HG03175 (cell line): ENCODE measurements around the gene LMO4.

Experiments
- ATAC-seq: cut with Tn5 transposase; IDR thresholded peaks from one replicate; pipeline ENCODE4 v1.9.1; 2021; ENCODE audit warnings: mild to moderate bottlenecking, moderate library complexity; ENCODE audit not compliant: unreplicated experiment

Gene LMO4, protein sequence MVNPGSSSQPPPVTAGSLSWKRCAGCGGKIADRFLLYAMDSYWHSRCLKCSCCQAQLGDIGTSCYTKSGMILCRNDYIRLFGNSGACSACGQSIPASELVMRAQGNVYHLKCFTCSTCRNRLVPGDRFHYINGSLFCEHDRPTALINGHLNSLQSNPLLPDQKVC

DNA sequence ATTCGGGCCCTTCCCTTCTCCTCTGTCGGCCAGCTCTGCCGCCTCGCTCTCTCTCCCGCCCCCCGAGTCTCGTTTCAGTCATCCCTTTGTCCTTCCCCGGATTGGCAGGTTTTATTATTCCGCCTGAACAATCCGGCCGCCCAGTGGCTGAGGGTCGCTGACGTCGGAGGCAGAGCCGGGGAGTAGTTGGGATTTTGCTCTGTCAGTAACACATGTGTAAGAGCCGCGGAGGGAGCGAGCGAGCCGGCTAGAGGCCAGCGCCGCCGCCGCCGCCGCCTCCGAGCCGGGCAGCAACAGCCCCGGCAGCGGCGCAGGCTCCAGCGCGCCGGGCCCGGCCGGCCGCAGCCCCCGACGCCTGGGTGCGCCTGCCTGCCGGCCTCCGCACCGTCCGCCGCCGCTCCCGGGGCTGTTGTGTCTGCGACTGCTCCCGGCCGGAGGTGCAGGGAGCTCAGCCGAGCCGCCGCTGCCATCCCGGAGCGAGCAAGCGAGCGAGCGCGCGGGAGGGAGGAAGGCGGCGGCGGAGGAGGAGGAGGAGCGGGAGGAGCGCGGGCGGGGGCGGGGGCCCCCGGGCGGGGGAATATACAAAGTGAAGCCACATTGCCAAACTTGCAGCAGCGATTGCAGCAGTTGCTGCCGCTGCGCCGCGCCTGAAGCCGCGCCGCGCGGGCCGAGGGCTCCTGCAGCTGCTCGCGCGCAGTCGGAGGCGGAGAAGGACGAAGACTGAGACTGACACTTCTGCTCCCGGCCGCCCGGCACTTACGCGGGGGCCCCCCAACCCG is at the start of gene LMO4:
Gene LMO4 (plus strand): TSS at position 609 of the 779 bp plus-strand sequence. CDS start 3,136 bp downstream, outside the sequence.
- peak; percentile 78 for ATAC-seq

DNA sequence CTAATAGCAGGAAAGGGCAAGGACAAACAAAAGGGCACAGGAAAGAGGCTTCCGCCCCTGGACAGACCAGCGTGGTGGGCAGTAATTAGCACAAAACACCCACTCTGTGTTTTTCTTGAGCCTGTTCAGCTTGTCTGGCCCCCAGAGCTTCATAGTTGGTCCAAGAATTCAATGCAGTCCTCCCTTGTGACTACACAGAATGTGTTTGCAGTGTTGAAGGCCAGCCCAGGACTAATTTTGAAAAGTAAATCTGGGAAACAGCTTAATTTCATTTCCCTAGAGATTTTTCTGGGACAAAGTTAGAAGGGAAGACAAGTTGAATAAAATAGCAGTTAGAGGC is 49.2 kb upstream of the LMO4 start:
- ATAC-seq: no peak

DNA sequence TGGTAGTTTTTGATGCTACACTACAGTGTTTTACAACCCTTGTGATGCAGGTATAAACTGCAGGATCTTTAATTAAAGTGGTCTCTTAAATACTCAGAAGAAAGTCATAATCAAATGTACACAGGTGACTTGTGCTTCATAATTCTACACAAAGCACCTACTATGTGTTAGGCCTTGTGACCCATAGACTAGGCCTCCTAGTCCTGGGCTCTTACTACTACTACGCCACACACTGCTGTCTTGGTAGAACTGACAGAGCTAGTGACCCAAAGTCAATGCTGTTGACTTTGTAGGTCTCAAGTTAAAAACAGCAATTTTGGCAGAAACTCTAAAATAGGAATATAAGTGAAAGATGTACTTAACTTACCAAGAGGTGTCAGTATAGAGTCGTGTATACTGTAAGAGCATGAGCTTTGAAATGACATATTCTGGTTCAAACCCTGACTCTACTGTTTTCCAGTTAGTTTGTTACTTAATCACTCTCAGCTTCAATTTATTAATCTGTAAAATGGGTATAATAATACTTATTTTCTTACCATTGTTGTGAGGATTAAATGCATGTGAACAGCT is 48.6 kb upstream of the LMO4 start:
- ATAC-seq: no peak

DNA sequence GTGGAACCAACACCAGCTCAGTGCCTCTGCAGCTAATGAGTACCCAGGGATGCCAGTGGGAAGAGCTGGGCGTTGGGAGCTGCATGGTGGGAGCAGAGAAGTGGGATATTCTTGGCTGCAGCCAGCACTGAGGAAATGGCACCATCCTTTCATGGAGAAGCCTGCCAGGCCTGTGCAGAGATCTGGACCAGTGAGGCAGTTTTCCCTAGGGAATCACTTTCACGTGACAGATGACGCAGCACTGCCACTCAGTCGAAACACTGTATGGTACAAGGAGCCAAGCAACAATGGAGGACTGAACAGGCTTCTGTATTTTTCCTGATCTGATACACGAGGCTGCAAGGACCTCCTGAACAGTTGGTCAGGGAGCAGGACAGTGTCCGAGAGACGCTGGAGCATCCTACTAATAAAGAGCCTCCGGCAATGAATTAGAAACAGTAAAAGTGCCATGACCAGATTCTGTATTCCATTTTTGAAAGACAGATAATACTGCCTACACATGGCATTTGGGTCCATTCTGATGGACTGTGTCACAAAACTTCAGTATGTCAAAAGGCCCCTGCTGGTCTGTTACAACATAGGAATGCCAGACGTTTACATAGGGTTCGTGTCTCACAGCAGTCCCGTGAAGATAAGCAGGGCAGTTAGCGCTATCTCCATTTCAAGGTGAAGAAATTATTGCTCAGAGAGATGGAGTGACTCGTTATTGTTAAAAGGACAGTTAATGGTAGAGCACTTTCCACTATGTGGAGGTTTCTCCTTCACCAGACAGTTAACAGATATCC is 44.0 kb upstream of the LMO4 start:
- no peak for ATAC-seq

DNA sequence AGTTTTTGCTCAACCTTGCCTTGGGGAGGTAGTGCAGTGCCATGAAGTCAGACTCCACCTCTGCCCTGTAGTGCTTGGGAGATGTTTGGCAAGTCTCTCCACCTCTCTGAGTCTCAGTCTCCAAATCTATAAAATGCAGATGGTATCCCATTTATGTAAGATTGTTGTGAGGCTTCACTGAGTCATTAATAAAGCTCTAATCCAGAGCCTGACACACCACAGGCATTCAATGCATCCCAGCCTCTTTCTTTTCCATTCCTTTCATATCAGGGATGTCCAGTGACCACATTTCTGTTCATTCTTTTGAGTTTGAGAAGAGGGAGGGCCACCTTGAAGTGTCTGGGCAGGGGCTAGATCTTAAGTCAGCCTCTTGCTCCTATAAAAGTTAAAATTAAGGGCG is 37.6 kb upstream of the LMO4 start:
- no peak for ATAC-seq

DNA sequence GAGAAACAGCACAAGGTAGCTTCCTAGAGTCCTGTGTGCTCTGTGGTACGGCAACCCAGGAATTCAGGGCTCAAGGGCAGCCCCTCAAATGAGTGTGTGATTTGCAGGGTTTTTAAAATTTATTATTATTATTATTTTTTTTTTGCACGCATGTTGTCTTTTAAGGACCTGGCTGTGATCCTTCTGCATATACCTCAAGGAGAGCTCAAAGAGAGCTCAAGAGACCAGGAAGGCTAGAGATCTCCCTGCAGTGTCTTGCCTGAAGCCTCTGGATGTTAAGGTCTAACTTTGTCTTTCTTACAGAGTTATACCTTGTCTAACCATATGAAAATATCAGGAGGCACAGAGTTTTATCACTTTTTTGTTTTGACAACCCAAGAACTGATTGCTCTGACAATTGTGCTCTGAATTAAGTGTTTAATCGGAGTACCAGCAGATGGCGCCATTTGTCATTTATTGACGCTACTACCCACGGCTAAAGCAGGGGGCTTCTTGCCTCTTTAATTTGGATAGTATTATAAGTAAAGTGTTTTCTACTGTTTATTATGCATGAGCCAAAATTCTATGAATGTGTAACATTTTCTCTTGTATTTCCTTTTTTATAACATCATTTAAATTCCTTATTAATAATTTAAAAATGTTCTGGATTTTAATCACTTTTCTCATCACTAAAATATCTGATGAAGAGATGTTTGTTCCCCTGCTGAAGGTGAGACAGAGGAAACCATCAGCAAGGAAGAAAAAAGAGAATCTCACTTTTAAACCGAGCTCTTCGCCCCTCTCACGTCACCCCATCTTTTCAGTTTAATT is 35.8 kb upstream of the LMO4 start:
- peak; percentile 72 for ATAC-seq

DNA sequence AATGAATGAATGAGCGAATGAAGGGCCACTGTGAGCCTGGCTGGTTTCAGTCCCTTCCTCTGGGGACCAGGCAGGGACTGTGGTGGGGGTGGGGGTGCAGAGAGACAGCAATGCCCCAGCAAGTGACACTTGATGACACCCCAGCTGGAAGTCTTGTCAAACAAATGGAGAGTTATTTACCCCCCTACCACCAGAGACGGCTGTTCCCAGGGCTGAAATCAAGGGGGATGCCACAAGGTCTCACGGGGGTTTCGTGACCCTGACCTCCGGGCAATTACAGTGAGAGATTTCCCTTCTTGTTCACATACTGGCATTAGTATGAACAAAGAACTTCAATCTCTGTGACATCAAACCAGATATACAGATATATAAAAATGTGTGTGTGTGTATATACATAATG is 34.0 kb upstream of the LMO4 start:
- ATAC-seq: no peak

DNA sequence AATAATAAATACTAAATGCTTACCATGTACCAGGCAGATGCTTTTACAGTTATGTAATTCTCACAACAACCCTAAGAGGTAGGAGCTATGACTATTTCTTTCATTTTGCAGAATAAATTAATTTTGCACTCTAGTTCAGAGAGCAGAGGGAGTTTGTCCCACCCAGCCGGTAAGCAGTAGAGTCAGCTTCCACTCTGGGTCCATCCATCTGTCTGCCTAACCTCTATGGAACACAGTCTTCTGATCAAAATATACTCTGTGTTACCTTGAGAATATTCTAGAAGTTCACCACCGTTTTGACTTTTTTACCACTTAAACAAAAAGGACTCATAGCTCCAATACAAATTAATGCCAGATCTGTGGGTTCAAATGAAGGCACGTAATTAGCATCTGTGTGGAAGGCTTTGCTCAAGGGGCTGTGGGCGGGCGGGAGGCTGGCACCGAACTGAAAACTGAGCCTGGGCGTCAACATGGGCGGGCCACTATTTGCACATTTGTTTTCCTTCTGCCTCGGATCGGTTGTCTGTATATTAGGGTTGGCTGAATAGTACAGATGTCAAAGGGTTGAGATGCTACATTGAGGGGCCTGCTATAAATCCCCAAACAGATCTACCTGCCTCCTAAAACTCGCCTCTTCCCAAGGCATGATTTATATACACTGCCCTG is 33.1 kb upstream of the LMO4 start:
- no peak for ATAC-seq

DNA sequence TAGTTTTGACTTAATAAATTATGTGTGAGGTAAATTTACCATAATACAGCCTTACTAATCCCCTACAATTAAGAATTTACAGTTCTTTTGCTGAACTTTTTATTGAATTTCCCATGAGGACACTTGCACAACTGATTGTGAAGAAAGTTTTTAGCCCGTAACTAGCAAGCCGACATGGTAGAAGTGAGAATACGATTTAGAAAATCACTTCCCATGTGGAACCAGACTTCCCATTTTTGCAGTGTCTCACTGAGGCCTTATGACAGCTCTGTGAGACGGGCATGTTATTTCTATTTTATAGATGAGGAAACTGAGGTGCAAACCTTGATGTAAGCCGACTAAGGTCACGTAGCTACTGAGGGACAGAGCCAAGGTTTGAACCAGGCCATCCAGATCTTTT is 32.5 kb upstream of the LMO4 start:
- ATAC-seq: no peak

DNA sequence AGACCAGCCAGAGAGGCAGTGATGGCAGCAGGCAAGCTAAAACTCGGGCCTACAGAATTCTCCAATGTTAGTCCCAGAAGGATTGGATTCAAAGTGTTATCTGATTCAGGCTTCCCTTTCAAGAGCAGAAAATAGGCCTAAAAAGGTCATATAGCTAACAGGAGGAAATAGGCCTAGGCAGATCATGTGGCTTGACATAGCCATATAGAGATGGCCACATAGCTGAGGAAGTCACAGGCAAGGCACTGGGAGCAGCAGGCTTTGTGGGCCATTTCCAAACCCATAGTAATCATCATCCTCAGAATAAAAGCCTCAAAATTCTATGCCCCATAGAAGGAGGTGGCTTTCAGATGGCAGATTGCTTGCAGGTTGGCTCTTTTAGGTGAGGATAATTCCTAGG is 29.0 kb upstream of the LMO4 start:
- no peak for ATAC-seq

DNA sequence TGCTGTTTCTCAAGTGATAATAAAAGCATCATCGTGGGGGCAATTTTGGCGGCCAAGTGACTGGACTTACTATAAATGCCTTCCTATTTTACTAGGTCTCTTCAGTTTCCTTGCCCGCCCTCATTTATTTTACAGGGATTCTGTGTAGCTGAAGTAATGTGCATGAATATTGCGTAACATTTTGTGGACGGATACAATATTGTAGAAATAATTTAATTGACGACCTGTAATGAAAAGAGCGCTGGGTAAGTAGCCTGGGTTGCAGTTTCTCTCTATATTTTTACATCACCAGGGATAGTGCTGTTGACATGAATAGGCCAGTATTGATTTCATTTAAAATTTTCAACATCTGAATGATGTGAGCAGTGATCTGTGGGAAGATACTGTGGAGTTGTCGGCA is 28.1 kb upstream of the LMO4 start:
- ATAC-seq: no peak

DNA sequence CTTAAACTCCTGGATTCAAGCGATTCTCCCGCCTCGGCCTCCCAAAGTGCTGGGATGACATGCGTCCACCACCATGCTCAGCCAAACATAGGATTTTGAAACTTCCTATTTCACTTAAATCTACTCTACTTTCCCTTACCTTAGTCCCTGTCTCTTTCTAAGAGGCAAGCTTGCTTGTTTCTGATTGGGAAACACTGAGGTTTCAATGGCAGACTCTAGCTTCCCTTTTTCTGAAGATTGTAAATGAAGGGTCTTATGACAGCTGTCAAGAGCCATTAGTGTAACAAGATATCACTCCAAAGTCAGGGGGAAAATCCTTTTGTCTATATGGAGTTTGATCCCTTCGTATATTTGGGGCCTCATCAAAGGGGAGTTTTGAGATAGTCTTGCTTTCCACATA is 23.5 kb upstream of the LMO4 start:
- no peak for ATAC-seq

DNA sequence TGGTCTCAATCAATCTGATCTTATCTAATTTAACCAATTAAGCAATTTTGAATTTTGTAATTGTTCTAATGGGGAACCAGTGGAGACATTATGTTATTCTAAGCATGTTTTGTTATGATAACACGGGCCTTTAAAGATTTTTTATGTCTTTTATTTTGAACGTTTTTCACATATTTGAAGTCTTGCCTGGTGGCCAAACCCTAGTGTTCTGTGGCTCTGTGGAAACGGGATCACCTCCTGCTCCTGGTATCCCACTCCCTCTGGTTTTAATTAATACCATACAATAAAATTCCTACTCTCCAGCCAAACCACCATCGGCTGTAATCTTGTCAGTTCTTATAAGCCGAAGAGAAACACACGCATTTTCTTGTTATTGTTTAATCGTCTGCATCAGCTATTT is 22.9 kb upstream of the LMO4 start:
- ATAC-seq: no peak

DNA sequence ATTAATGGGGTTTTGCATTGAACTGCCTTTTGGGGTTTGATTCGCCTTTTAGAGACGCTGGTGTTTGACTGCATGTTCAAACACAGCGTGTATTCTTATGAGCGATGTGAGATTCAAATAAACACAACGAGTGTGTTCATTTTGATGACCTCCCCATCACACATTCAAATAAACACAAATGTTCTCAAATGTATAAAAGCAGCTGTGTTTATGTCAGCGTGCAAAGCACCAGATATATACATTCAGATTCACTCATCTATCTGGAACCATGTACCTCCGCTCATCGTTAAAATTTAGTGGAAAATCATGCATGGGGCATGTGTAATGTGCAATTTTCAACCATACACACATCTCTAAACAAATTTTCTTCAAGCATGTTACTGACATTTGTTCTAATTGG is 21.4 kb upstream of the LMO4 start:
- no peak for ATAC-seq

DNA sequence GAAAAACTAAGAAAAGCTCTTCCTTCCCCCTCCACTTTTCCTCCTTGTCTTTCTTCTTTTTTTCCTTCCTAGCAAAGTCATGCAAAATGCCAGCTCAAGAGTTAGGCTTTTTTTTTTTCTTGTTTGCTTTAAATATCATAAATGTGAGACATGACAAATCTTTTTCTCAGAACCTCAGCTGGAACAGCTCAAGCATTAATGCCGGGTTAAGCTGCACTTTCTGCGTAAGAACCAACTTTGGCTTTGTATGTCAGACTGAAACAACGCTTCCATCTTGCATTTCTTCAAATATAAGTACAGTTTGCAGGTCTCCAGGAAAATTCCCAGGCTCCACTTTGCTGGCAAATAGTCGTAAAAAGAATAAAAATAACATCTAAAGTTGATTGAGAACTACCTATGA is 20.7 kb upstream of the LMO4 start:
- ATAC-seq: no peak

DNA sequence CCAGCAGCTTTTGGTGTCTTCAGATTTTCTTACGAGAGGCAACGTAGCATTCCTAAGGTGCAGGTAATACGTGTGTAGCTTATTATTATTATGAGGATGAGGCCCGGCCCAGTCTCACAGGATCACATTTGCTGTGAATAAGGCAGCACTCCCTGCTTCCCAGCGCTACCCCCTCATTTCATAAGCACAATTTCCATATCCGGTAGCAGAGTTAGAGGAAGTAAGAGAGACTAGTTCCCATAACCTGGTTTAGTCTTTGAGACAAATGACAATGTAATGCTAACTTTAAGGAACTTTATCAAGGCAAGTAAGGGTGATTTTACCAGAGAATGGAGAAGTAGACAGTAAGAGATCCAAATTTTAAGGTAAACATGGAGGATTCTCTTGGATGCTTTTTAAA is 14.6 kb upstream of the LMO4 start:
- no peak for ATAC-seq

DNA sequence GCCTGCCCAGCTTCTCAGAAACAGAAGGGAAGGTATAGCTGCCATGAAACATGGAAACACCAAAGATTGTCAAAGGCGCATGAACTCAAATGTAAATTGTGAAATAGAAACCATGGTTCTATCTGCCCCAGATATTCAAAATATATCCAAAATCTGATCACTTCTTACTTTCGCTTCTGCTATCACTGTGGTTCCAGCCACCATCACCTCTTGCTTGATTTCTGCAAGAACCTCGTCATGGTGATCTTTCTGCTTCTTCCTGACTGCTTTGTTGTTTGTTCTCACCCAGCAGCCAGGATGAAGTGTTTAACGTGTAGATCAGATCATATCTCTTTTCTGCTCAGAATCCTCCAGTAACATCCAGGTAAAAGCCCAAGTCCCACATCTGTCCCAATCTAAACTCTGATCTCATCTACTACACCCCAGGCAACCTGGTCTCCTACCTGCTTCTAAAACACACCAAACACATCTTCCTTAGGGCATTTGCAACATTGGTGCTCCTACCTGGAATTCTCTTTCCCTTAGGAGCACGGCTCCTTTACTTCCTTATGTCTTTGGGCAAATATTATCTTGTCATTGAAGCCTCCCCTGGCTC is 10.5 kb upstream of the LMO4 start:
- peak; percentile 77 for ATAC-seq

DNA sequence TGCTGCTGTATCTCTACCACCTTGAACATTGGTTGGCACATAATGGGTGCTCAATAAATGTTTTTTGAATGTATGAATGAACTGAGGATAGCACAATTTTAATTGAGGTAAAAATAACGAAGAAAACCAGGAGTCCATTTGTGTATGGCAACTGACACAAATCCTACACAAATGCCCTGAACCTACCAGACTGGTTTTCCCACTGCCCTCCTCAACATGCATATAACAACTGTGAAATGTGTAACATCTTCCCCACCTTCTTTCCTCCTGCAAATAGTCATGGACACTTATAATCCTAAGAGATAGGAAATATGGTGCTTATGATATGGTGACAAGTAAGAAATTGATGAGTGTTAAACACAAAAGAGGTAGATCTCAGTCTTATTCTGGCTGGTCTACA is 9.9 kb upstream of the LMO4 start:
- no peak for ATAC-seq

DNA sequence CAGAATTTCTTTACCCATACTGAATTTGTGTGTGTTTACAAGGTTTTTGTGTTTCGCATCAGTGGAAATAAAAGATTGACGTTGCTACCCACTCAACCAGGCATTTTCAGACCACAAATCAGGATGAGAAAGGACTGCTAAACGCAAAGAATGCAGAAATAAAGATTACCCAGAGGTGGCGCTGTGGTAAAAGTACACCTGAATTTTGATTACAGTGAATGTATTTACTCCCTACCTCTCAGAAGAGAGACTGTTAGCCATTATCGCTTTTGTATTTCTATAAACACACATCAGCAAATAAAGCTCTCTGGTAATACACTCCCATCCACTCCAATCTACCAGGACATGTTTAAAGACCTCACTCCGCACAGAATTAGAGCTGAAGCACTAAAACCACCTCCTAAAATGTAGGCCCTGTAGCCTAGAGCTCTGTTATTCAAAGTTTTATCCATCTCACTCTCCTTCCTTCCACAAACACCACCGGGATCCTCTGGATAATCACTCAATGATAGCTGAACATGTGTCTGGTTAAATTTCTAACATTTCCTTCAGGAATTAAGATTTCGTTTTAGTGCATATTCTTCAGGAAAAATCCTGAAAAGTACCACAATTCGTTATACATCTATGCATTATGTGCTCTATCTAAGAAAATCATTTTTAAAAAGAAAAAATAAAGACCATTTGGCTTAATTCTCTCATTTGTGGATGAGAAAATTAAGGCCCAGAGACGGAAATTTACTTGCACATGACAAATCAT is 2.5 kb upstream of the LMO4 start:
- ATAC-seq: no peak
